ENCODE measurements around the gene CELSR1.

CELSR1 gene

GRCh38 chr22:46355369-46355995 is 181.9 kb downstream of the CELSR1 start:
- H3K9me3 ChIP-seq (ENCODE audit: control insufficient read depth in 2 of 2, low read length in 2 of 2): no peaks in the 10 kb centered on the region
- peaks cover under 1% of the 10 kb centered on the region for H3K4me1 ChIP-seq (ENCODE audit: control insufficient read depth, insufficient read depth, low read length)
- no peak overlapping the region for H3K4me3 ChIP-seq (ENCODE audit: low read length in 2 of 2)
- H3K36me3 ChIP-seq (ENCODE audit: control insufficient read depth in 2 of 2, insufficient read depth in 2 of 2, low read length in 2 of 2): peaks cover 33 to 44% of the 10 kb centered on the region in 2 donors
- no peaks in the 10 kb centered on the region for H3K27me3 ChIP-seq (ENCODE audit: control insufficient read depth in 1 of 2, insufficient read depth in 2 of 2, low read length in 2 of 2)
- no peak overlapping the region for H3K27ac ChIP-seq (ENCODE audit: low read length)
- no peak overlapping the region for H3K9ac ChIP-seq (ENCODE audit: low read length in 2 of 2)

- Histone ChIP-seq H3K9me3 (ENCODE audit: control insufficient read depth in 2 of 2, low read length in 2 of 2) (no peaks in the 10 kb centered on the region), H3K27me3 (ENCODE audit: control insufficient read depth in 1 of 2, insufficient read depth in 2 of 2, low read length in 2 of 2) (no peaks in the 10 kb centered on the region), H3K36me3 (ENCODE audit: control insufficient read depth in 2 of 2, insufficient read depth in 2 of 2, low read length in 2 of 2) (peaks cover 35 to 45% of the 10 kb centered on the region in 2 donors), H3K4me1 (ENCODE audit: control insufficient read depth, insufficient read depth, low read length) (peaks cover 3% of the 10 kb centered on the region), H3K27ac (ENCODE audit: low read length) (no peak overlapping the region), H3K4me3 (ENCODE audit: low read length in 2 of 2) (no peak overlapping the region), H3K9ac (ENCODE audit: low read length in 2 of 2) (no peak overlapping the region)
Observed at GRCh38 chr22:46354993-46355305, 182.5 kb downstream of the CELSR1 start.

DNA sequence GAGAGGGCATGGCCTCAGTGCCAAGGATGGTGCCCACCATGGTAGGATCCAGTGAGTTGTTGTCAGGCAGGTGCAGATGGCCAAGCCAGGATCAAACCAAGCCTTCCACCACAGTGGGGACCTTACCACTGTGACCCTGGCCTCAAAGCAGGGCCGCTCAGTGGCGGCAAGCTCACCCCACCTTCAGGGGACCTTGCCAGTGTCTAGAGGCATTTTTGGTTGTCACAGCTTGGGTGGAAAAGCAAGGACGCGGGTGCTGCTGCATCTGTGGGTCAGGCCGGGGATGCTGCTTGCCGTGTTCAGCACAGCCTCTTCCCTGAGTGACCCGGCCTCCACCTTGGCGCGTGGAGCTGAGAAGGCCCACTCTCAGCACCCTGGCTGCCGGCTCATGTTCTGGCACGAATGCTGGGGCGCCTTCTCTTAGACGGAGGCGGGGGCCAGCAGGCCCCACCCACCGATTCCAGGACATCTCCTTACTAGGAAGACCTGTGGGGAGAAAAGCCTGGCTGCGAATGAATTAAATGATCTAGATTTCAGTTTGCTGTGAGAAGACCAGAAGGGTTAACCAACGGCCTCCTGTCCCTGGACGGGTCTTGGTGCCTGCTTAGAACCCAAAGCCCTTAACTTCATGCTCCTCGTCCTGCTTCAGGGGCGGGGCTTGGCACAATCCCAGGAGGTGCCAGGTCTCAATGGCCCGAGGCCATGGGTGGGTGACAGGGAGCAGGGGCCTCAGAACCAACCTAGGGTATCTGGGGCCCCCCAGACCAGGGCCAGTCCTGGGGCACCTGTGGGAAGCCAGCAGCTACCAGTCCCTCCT is 183.0 kb downstream of the CELSR1 start:
- Histone ChIP-seq H3K27ac (ENCODE audit: low read length) (no peak overlapping the region), H3K4me1 (ENCODE audit: control insufficient read depth, insufficient read depth, low read length) (peaks cover 3% of the 10 kb centered on the region), H3K9me3 (ENCODE audit: control insufficient read depth in 2 of 2, low read length in 2 of 2) (no peaks in the 10 kb centered on the region), H3K4me3 (ENCODE audit: low read length in 2 of 2) (no peak overlapping the region), H3K36me3 (ENCODE audit: control insufficient read depth in 2 of 2, insufficient read depth in 2 of 2, low read length in 2 of 2) (peaks cover 37 to 48% of the 10 kb centered on the region in 2 donors), H3K9ac (ENCODE audit: low read length in 2 of 2) (no peak overlapping the region), H3K27me3 (ENCODE audit: control insufficient read depth in 1 of 2, insufficient read depth in 2 of 2, low read length in 2 of 2) (no peaks in the 10 kb centered on the region)

DNA sequence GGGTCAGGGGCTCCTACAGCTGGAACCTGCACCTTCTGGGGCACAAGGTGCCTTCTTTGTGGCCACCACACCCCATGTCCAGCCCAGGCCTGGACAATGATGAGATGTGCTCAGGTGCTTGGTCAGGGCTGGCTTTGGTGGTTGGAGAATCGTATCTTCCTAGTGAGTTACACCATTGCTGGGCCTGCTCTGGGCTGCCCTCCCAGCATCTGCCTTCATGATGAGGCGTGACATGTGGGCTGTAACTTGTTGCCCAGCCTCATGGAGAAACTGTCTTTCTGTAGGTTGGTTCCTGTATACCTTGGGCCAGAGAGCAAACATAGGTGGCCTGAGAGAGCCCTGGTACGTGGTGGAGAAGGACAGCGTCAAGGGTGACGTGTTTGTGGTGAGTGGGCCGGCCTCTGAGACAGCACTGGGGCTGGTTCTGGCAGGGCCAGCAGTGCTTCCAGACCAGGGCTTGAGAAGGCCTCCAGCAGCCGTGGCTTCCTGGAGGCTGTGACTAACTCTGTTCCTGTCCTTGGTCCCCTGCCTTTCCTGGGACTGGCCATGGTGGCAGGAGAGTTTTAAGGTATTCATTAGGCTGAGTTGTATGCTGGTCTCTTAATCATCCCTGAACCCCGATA is 183.8 kb downstream of the CELSR1 start:
- no peaks in the 10 kb centered on the region for H3K27me3 ChIP-seq (ENCODE audit: control insufficient read depth in 1 of 2, insufficient read depth in 2 of 2, low read length in 2 of 2)
- H3K9ac ChIP-seq (ENCODE audit: low read length in 2 of 2): no peak overlapping the region
- H3K27ac ChIP-seq (ENCODE audit: low read length): no peak overlapping the region
- no peaks in the 10 kb centered on the region for H3K9me3 ChIP-seq (ENCODE audit: control insufficient read depth in 2 of 2, low read length in 2 of 2)
- peaks cover 40 to 52% of the 10 kb centered on the region in 2 donors for H3K36me3 ChIP-seq (ENCODE audit: control insufficient read depth in 2 of 2, insufficient read depth in 2 of 2, low read length in 2 of 2)
- H3K4me3 ChIP-seq (ENCODE audit: low read length in 2 of 2): no peak overlapping the region
- H3K4me1 ChIP-seq (ENCODE audit: control insufficient read depth, insufficient read depth, low read length): peaks cover 3% of the 10 kb centered on the region

DNA sequence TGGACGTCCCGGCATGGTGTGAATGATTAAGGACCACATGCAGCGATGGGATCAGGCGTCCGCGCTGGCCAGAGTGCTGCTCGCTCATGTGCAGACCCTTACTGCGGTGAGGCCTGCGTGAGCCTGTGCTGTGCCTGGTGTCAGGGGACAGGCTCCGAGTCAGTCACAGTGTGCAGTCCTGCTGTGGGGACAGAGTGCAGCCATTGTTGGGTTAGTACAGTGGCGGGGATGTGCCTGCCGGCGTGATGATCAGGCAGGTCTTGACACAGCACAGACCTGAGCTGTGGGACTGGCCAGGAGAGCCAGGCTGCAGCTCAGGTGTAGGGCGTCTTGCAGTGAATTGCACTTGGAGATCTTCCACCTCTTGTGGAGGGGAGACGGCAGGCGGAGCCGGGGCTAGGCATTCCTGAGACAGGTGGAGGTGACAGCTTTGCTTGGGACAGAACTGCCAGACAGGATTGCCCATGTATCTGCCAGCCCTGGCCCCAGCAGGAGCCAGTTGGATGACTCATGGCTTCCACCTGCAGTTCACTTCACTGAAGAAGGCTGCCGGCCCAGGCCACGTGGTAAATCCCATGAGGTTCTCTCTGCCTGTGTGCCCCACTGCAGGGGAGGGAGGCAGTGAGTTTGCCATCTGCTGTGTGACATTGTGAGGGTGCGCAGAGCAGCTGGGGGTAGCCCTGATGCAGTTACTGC is 184.6 kb downstream of the CELSR1 start:
- Histone ChIP-seq H3K36me3 (ENCODE audit: control insufficient read depth in 2 of 2, insufficient read depth in 2 of 2, low read length in 2 of 2) (peaks cover 42 to 59% of the 10 kb centered on the region in 2 donors), H3K4me1 (ENCODE audit: control insufficient read depth, insufficient read depth, low read length) (peaks cover 3% of the 10 kb centered on the region), H3K27me3 (ENCODE audit: control insufficient read depth in 1 of 2, insufficient read depth in 2 of 2, low read length in 2 of 2) (no peaks in the 10 kb centered on the region), H3K27ac (ENCODE audit: low read length) (no peak overlapping the region), H3K9ac (ENCODE audit: low read length in 2 of 2) (no peak overlapping the region), H3K9me3 (ENCODE audit: control insufficient read depth in 2 of 2, low read length in 2 of 2) (no peaks in the 10 kb centered on the region), H3K4me3 (ENCODE audit: low read length in 2 of 2) (no peak overlapping the region)

DNA sequence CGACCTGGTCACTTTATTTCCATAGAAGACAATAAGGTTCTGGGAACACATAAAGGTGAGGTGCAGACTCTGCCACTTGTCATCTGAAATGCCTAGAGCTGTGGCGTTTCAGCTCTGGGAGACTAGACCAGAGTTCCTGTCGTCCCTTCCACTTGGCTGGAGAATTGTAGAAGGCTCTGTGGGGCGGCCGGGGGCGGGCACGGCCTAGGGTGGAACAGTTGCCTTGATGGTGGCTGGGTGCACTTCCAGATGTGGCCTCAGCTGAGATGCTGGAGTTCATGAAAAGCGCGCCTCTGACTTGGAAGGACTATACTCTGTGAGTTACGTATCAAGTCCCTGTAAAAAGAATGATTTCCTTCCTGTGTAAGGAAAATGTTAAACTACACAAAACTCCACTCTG is 185.1 kb downstream of the CELSR1 start:
- Histone ChIP-seq H3K27ac (ENCODE audit: low read length) (no peak overlapping the region), H3K4me1 (ENCODE audit: control insufficient read depth, insufficient read depth, low read length) (peaks cover 3% of the 10 kb centered on the region), H3K36me3 (ENCODE audit: control insufficient read depth in 2 of 2, insufficient read depth in 2 of 2, low read length in 2 of 2) (peaks cover 45 to 63% of the 10 kb centered on the region in 2 donors), H3K9ac (ENCODE audit: low read length in 2 of 2) (no peak overlapping the region), H3K9me3 (ENCODE audit: control insufficient read depth in 2 of 2, low read length in 2 of 2) (no peaks in the 10 kb centered on the region), H3K27me3 (ENCODE audit: control insufficient read depth in 1 of 2, insufficient read depth in 2 of 2, low read length in 2 of 2) (no peaks in the 10 kb centered on the region), H3K4me3 (ENCODE audit: low read length in 2 of 2) (no peak overlapping the region)

DNA sequence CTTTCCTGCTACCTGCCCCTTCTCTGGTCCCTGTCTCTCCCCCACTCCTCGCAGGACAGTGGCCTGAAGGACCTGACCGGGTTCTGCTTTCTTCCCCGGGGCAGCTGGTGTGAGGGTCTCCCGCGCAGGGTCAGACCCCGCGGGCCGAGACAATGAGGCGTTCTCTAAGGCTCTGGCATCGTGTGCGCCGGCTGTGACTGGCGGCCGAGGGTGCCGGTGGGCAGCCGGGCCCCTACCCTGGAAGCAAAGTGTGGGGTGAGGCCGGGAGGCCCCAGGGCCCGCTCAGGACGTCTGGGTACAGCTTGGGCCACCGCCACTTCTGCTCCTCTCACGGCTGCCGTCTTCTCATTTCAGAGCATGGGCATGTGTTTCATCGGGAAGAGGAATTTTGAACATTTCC is 185.7 kb downstream of the CELSR1 start:
- H3K4me3 ChIP-seq (ENCODE audit: low read length in 2 of 2): no peak overlapping the region
- H3K4me1 ChIP-seq (ENCODE audit: control insufficient read depth, insufficient read depth, low read length): peaks cover 3% of the 10 kb centered on the region
- no peak overlapping the region for H3K27ac ChIP-seq (ENCODE audit: low read length)
- no peaks in the 10 kb centered on the region for H3K9me3 ChIP-seq (ENCODE audit: control insufficient read depth in 2 of 2, low read length in 2 of 2)
- H3K36me3 ChIP-seq (ENCODE audit: control insufficient read depth in 2 of 2, insufficient read depth in 2 of 2, low read length in 2 of 2): peaks cover 48 to 64% of the 10 kb centered on the region in 2 donors
- H3K9ac ChIP-seq (ENCODE audit: low read length in 2 of 2): no peak overlapping the region
- H3K27me3 ChIP-seq (ENCODE audit: control insufficient read depth in 1 of 2, insufficient read depth in 2 of 2, low read length in 2 of 2): no peaks in the 10 kb centered on the region

- Histone ChIP-seq H3K9ac (ENCODE audit: low read length in 2 of 2) (no peak overlapping the region), H3K9me3 (ENCODE audit: control insufficient read depth in 2 of 2, low read length in 2 of 2) (no peaks in the 10 kb centered on the region), H3K4me3 (ENCODE audit: low read length in 2 of 2) (no peak overlapping the region), H3K4me1 (ENCODE audit: control insufficient read depth, insufficient read depth, low read length) (peaks cover 3% of the 10 kb centered on the region), H3K27ac (ENCODE audit: low read length) (no peak overlapping the region), H3K27me3 (ENCODE audit: control insufficient read depth in 1 of 2, insufficient read depth in 2 of 2, low read length in 2 of 2) (no peaks in the 10 kb centered on the region), H3K36me3 (ENCODE audit: control insufficient read depth in 2 of 2, insufficient read depth in 2 of 2, low read length in 2 of 2) (peaks cover 51 to 65% of the 10 kb centered on the region in 2 donors)
Observed at GRCh38 chr22:46351131-46351735, 186.2 kb downstream of the CELSR1 start.

DNA sequence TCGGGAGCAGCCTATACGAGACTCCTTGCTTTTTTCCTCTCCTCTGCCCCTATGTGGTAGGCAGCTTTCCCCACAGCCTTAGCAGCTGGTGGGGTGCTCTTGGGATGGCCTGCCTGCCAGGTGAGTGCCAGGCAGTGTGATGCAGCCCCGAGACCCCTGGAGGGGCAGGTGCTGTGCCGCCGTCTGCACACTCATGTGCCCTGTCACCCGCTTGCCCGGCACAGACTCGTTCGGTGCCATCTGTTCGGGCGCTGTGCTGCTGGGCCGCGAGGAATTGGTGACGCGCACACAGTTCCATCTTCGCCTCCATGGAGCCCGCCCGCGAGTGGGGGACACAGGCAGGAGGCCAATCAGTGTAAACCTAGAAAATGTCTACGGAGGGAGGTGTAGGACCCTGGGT is 186.8 kb downstream of the CELSR1 start:
- Histone ChIP-seq H3K36me3 (ENCODE audit: control insufficient read depth in 2 of 2, insufficient read depth in 2 of 2, low read length in 2 of 2) (peaks cover 56 to 69% of the 10 kb centered on the region in 2 donors), H3K9ac (ENCODE audit: low read length in 2 of 2) (no peak overlapping the region), H3K4me1 (ENCODE audit: control insufficient read depth, insufficient read depth, low read length) (peaks cover 3% of the 10 kb centered on the region), H3K27me3 (ENCODE audit: control insufficient read depth in 1 of 2, insufficient read depth in 2 of 2, low read length in 2 of 2) (no peaks in the 10 kb centered on the region), H3K27ac (ENCODE audit: low read length) (no peak overlapping the region), H3K9me3 (ENCODE audit: control insufficient read depth in 2 of 2, low read length in 2 of 2) (no peaks in the 10 kb centered on the region), H3K4me3 (ENCODE audit: low read length in 2 of 2) (no peak overlapping the region)

- Histone ChIP-seq H3K9ac (ENCODE audit: low read length in 2 of 2) (no peak overlapping the region), H3K4me3 (ENCODE audit: low read length in 2 of 2) (no peak overlapping the region), H3K4me1 (ENCODE audit: control insufficient read depth, insufficient read depth, low read length) (peaks cover 3% of the 10 kb centered on the region), H3K9me3 (ENCODE audit: control insufficient read depth in 2 of 2, low read length in 2 of 2) (no peaks in the 10 kb centered on the region), H3K36me3 (ENCODE audit: control insufficient read depth in 2 of 2, insufficient read depth in 2 of 2, low read length in 2 of 2) (peaks cover 58 to 71% of the 10 kb centered on the region in 2 donors), H3K27ac (ENCODE audit: low read length) (no peak overlapping the region), H3K27me3 (ENCODE audit: control insufficient read depth in 1 of 2, insufficient read depth in 2 of 2, low read length in 2 of 2) (no peaks in the 10 kb centered on the region)
Observed at GRCh38 chr22:46350121-46350520, 187.3 kb downstream of the CELSR1 start.
